Activated effector memory CD4-positive, alpha-beta T cell treated with Interleukin-2 at 50 U/mL for 16 hours (primary cell): ENCODE measurements around the gene ASIC2.

Source experiments
- DNase-seq: peaks from one replicate; pipeline ENCODE4 v3.0.0-alpha.2; 2020

ASIC2 gene

GRCh38 chr17:33055746-33056145, 237.3 kb downstream of the ASIC2 start:
- DNase-seq: no peak

- DNase-seq: no peak
Measured at GRCh38 chr17:33055171-33055611, 237.9 kb downstream of the ASIC2 start.

- no peak for DNase-seq
Measured at GRCh38 chr17:33054412-33054811, 238.7 kb downstream of the ASIC2 start.

GRCh38 chr17:33053676-33054075, 239.4 kb downstream of the ASIC2 start:
- no peak for DNase-seq

- DNase-seq: no peak
Measured at GRCh38 chr17:33052856-33053255, 240.2 kb downstream of the ASIC2 start.

GRCh38 chr17:33050611-33051140, 242.4 kb downstream of the ASIC2 start:
- DNase-seq: no peak

- DNase-seq: no peak
Measured at GRCh38 chr17:33049781-33050414, 243.2 kb downstream of the ASIC2 start.

GRCh38 chr17:33046361-33047255, 246.5 kb downstream of the ASIC2 start:
- DNase-seq: no peak

- no peak for DNase-seq
Measured at GRCh38 chr17:33045216-33045615, 247.9 kb downstream of the ASIC2 start.

- no peak for DNase-seq
Measured at GRCh38 chr17:33044771-33045170, 248.3 kb downstream of the ASIC2 start.

GRCh38 chr17:33040461-33040860, 252.6 kb downstream of the ASIC2 start:
- DNase-seq: no peak

- DNase-seq: no peak
Measured at GRCh38 chr17:33039874-33040273, 253.2 kb downstream of the ASIC2 start.

GRCh38 chr17:33038740-33039139, 254.4 kb downstream of the ASIC2 start:
- no peak for DNase-seq

- no peak for DNase-seq
Measured at GRCh38 chr17:33033176-33033575, 259.9 kb downstream of the ASIC2 start.

- DNase-seq: no peak
Measured at GRCh38 chr17:33028778-33029177, 264.3 kb downstream of the ASIC2 start.

GRCh38 chr17:33028061-33028460, 265.0 kb downstream of the ASIC2 start:
- DNase-seq: no peak

- DNase-seq: no peak
Measured at GRCh38 chr17:33024688-33025486, 268.2 kb downstream of the ASIC2 start.

GRCh38 chr17:33023790-33024189, 269.3 kb downstream of the ASIC2 start:
- DNase-seq: no peak

GRCh38 chr17:33021731-33022408, 271.2 kb downstream of the ASIC2 start:
- no peak for DNase-seq

- DNase-seq: no peak
Measured at GRCh38 chr17:33019161-33019890, 273.8 kb downstream of the ASIC2 start.

GRCh38 chr17:33017366-33017765, 275.7 kb downstream of the ASIC2 start:
- no peak for DNase-seq

GRCh38 chr17:33016920-33017319, 276.2 kb downstream of the ASIC2 start:
- no peak for DNase-seq
